SU-DHL-6 (cell line): ENCODE measurements around the gene C5orf63.

ENCODE experiments used
- EZH2phosphoT487 ChIP-seq: fragments of 200-600 bp; sonication (generic), shearing (Covaris generic); conservative IDR thresholded peaks from 2 replicates; pipeline ENCODE4 v1.6.1; 2018; ENCODE audit warnings: mild to moderate bottlenecking, antibody characterized with exemption, low read length, moderate library complexity, mixed read lengths
- TF ChIP-seq, protein P1 (sequence below): fragments of 200-600 bp; sonication (generic); IDR thresholded peaks from one replicate; pipeline ENCODE4 v1.5.1; 2017; ENCODE audit warnings: antibody characterized with exemption, mild to moderate bottlenecking, low read length, moderate library complexity; ENCODE audit not compliant: insufficient read depth, poor library complexity, severe bottlenecking

- TF ChIP-seq, protein P1, sequence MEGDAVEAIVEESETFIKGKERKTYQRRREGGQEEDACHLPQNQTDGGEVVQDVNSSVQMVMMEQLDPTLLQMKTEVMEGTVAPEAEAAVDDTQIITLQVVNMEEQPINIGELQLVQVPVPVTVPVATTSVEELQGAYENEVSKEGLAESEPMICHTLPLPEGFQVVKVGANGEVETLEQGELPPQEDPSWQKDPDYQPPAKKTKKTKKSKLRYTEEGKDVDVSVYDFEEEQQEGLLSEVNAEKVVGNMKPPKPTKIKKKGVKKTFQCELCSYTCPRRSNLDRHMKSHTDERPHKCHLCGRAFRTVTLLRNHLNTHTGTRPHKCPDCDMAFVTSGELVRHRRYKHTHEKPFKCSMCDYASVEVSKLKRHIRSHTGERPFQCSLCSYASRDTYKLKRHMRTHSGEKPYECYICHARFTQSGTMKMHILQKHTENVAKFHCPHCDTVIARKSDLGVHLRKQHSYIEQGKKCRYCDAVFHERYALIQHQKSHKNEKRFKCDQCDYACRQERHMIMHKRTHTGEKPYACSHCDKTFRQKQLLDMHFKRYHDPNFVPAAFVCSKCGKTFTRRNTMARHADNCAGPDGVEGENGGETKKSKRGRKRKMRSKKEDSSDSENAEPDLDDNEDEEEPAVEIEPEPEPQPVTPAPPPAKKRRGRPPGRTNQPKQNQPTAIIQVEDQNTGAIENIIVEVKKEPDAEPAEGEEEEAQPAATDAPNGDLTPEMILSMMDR = no peak
- TF ChIP-seq EZH2phosphoT487 = no peak
These were observed 68.6 kb downstream of the C5orf63 start for GRCh38 chr5:127004721-127005120.
